Measurements from ENCODE around the gene TMBIM4.
A peak's percentile ranks its signal among the peaks of the same experiment; 100 is the strongest.

Gene TMBIM4

GRCh38 chr12:66156654-66157053 is 13.1 kb downstream of the TMBIM4 start:
- TF ChIP-seq CTCF (IDR thresholded peaks at IDR 0.05): no peak

GRCh38 chr12:66154776-66155175 is 15.0 kb downstream of the TMBIM4 start:
- no peak for TF ChIP-seq CTCF (IDR thresholded peaks at IDR 0.05)

GRCh38 chr12:66152732-66153131 is 17.1 kb downstream of the TMBIM4 start:
- no peak for TF ChIP-seq CTCF (IDR thresholded peaks at IDR 0.05)

DNA sequence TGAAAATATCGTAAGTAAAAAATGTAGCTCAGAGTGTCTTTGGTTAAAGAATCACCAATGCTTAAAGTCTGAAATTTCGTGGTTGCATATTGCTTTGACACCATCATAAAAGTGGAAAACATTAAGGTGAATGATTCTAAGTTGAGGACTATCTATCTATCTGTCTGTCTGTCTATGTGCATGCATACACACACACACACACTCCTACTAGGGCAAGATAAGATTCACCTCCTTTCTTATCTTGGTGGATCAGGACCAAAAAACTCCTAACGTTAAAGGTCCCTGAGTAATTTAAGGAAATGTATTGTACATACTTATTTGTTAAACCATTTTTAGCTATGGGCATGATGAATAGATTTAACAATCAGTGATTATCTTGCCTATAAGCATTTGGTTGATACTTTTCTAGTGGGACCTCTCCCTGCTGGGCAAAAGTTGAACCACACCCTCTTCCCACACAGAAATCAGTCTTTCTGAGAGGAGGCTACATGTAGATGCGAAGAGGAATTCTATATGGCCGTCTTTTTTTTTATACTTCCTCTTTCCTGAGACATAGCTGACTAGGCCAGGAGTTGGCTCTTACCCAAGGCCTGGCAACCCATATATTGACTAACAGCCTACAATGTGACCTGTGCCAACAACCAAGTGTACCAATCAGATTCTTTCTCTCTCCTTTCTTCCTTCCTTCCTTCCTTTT is 19.9 kb downstream of the TMBIM4 start:
- no peak for TF ChIP-seq CTCF (IDR thresholded peaks at IDR 0.05)

GRCh38 chr12:66144791-66145754 is 24.7 kb downstream of the TMBIM4 start:
- peak; percentile 80 for TF ChIP-seq CTCF (IDR thresholded peaks at IDR 0.05)

DNA sequence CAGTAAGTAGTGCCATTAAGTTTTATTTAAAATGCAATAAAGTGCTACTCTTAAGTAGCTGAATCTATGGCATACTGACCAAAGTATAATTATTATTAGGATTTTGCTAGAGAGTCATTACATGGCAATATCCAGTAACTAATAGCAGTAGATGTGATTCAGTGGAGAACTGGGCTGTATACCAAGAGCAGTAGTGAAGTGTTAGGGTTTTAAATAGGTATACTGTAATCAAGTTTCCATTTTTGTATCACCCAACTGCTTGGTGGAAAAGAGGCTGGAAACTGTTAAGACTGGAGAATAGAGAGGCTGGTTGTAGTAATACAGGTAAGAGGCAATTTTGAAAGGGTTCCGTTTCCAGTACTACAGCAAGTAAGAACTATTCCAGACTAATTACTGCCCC is 25.9 kb downstream of the TMBIM4 start:
- no peak for TF ChIP-seq CTCF (IDR thresholded peaks at IDR 0.05)

DNA sequence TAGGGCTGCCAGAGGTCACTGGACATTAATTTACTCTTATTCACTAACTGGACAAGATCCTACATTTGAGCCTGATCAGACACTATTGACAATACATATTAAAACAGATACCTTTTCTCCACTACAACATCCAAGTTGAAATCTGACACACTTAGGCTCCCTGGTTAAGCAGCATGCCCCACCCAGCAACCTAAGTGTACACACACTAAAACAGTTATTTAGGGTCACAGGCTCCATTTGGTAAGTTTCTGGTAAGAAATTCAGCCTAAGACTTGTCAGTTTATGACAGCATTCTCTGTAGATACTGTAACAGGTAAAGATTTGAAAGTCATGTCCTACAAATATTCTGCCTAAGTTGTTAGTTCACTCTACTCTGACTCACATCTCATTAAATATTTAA is 27.0 kb downstream of the TMBIM4 start:
- TF ChIP-seq CTCF (IDR thresholded peaks at IDR 0.05): no peak

Data from LNCAP (cell line).